Measurements from ENCODE around the gene RPS6KA2.

DNA sequence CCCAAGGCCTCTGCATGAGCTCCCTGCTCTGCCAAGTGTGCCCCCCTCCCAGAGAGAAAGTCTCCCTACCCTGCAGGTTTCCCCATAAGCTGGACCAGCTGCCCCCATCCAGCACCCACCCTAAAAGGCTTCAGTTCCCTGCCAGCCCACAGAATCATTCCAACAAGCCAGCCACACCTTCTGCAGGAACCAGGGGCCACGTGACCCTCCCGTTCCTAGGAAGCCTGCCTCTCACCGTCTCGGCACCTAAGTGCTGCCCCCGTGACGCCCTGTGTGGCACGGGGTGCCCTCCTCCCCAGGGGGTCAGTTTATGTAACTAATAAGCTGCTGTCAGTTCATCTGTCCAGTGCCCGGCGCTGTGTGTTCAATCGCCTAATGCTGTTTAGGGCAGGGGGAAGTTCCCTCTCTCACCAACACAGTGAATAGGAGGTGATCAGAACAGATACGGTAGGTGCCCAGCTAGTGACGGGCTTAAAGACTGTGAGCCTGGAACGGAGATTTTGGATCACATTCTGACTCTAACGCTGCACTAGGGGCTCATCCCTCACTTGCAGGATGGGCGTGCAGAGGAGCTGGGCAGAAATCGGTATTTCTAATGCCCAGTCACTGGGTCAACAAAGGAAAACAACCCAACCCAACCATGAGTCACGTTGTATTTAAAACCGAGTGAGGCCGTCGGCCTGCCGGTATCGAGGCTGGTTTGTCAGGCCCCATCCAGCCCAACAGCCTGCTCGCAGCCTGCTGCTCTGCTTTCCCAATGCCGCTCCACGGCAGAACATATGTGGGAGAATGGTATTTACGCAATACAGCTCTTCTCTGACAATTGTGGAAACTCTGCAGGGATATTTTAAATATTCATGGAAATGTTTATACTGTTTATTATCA lies 96.6 kb downstream of the RPS6KA2 start:
- TF ChIP-seq BHLHE40 (IDR thresholded peaks at IDR 0.05; ENCODE audit: borderline replicate concordance) (no peak), TARDBP (IDR thresholded peaks at IDR 0.05) (no peak), SP1 (IDR thresholded peaks at IDR 0.05) (no peak), SUZ12 (IDR thresholded peaks at IDR 0.05) (no peak), HDGF (IDR thresholded peaks at IDR 0.05; ENCODE audit: borderline replicate concordance) (no peak), FOXK2 (IDR thresholded peaks at IDR 0.05) (no peak)
